GM18498 (cell line): ENCODE results near the gene RGS6.

ENCODE experiments used
- ATAC-seq: cut with Tn5 transposase; IDR thresholded peaks from one replicate; pipeline ENCODE4 v1.9.1; 2021; ENCODE audit warnings: mild to moderate bottlenecking, moderate library complexity; ENCODE audit not compliant: unreplicated experiment

The RGS6 gene

GRCh38 chr14:72291908-72292688 lies 359.9 kb downstream of the RGS6 start:
- ATAC-seq, result no peak

- no peak for ATAC-seq
These were observed 360.4 kb downstream of the RGS6 start for GRCh38 chr14:72292689-72293024.

DNA sequence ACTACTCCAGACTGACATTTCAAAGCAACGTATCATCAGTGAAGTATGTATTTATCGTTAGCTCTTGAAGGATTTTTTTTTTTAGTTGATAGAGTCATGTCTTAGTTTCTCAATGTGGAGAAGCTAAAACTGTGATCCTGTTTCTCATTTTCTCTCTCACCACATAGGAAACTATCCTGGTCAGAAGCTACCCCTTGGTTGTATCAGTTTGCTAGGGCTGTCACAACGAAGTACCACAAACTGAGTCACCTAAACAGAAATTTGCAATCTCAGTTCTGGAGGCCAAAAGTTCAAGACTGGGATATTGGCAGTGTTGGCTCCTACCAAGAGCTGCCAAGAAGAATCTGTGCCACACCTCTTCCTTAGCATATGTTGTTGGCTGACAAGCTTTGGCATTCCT lies 369.1 kb downstream of the RGS6 start:
- ATAC-seq, result no peak

- no peak for ATAC-seq
These were observed 371.7 kb downstream of the RGS6 start for GRCh38 chr14:72303930-72304329.

DNA sequence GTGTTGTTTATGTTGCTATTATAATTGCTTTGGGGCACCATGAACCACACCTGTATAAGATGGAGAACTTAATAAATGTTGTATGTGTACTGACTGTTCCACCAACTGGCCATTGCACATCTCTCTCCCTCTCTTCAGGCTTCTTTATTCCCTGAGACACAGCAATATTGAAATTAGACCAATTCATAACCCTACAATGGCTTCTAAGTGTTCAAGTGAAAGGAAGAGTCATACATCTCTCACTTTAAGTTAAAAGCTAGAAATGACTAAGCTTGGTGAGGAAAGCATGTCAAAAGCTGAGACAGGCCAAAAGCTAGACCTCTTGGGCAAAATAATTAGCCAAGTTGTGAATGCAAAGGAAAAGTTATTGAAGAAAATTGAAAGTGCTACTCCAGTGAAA lies 373.3 kb downstream of the RGS6 start:
- ATAC-seq, result no peak

DNA sequence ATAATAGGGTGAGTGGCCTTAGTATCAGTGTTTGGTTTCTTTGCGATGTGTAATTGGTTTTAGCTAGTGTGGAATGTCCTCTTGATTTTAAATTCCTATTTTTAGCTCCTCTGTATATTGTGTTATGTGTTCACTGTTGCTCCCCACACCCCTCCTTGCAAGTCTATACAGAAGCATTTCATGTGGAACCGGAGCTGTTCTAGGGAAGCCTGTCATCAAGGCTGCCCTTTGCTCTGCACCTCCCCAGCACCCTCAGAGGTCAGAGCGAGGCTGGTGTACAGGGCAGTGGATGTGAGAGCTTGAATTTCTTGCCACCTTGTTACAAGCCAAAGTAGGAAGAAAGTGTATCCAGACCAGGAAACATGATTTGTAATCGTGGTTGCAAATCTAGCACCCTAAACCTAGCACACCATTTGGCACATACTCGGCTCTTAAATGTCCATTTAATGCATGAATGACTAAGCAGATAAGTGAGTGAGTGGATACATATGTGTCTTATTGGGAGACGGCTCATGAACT lies 376.8 kb downstream of the RGS6 start:
- ATAC-seq, result no peak

GRCh38 chr14:72311116-72311515 lies 378.9 kb downstream of the RGS6 start:
- no peak for ATAC-seq

DNA sequence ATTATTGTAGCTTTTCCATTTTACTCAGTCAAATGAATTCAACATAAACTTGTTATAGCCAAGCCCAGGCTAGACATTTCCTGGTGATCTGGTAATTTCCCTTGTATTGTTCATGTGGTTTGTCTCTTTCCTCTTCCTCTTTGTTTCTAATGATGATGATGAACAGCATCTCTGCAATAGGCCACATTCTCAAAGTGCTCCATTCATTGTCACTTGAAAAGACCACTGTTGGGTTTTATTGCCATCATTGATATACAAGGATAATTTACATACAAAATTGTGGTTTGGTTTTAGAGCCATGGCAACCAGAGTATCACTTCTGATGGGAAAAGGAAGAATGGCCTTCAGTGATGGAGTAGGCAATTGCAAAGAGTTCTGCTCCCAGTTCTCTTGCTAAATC lies 379.3 kb downstream of the RGS6 start:
- no peak for ATAC-seq

GRCh38 chr14:72314808-72315435 lies 382.7 kb downstream of the RGS6 start:
- ATAC-seq, result no peak

GRCh38 chr14:72315714-72316113 lies 383.5 kb downstream of the RGS6 start:
- no peak for ATAC-seq

DNA sequence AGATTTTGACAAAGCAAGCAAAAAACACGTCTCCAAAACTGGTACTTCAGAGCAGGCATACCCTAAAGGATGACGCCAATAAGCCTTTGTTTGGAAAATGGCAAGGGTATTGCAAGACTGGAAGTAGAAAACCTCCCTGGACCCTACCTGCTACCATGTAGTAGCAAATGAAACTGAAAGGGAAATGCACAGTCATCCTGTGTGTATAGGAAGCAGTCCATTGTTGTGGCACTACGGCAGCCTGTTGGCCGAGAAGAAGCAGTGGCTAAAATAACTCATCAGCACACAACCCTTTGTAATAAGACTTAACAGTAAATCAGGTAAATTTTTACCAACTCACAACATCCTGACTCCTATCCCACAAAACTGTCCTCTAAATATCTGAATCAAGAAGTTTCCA lies 386.4 kb downstream of the RGS6 start:
- no peak for ATAC-seq

DNA sequence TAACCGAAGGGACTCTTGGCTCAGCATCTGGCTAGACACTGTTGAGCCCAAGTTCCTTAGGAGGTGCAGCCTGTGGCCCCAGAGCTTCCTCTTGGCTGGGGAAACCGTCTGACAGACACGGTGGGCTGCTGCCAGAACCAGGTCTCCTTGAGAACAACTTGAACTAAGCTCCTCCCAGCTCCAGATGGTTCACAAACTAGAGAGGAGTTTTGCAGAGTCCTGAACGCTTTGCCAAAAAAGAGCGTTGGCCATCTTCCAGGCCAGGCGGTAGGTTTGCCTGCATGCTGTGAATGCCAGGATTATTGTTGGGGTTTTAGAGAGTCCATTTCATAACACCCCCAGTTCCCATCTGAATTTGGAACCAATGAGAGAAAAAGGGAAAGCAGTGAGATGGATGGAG lies 399.8 kb downstream of the RGS6 start:
- ATAC-seq, result no peak

DNA sequence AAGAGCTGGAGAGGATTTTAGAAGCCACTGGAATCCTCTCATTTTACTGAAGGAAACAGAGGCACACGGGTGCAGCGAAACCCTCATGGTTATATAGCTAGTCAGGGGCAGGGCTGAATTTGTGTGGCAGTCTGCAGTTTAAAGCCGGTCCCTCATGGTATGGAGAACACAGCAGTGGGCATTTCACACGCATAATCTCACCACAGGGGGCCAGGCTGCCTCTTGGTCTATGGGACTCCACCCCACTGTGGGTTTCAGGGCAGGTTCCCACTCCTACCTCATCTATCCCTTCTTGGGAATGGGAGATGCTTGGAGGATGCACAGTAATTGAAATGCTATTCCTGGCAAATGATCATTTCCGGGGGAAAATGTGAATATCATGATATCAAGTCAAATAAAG lies 400.6 kb downstream of the RGS6 start:
- ATAC-seq, result no peak

DNA sequence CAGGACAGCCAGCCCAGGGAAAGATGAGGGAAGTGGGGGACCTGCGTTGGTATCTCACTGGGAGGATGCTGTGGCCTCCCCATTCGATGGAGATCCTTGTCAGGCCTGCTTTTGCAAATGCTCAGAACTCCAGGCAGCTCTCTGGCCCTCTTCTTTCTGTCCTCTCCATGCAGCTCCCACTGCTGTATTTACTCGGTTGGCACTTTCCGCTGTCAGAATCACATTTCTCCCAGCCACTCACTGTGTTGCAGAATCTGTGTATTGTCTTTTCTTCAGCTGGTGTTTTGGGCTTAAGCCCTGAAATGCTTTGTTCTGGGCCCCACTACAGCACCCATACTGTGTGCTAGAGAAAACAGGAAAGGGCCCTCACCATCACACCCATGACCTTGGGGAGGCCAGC lies 401.1 kb downstream of the RGS6 start:
- ATAC-seq, result no peak

GRCh38 chr14:72336311-72336980 lies 404.2 kb downstream of the RGS6 start:
- no peak for ATAC-seq

GRCh38 chr14:72341237-72341636 lies 409.0 kb downstream of the RGS6 start:
- no peak for ATAC-seq

DNA sequence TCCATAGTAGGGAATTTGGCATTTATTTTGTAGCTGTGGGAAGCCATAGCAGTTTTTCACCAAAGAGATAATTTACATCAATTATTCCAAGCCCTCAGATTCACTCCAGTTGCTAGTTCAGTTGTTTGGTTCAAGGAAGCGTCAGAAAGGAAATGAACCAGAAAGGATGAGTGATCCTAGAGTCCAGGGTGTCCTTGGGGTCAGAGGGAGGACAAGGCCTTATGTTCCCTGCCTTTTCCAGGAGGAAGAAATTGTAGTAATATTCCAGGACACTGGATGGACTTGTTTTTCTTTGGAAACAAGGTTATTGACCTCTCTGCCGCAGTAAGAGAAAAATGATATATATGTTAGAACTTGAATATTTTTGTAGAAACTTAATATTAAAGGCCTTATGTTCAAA lies 409.5 kb downstream of the RGS6 start:
- ATAC-seq, result no peak

GRCh38 chr14:72347118-72347517 lies 414.9 kb downstream of the RGS6 start:
- ATAC-seq, result no peak

- no peak for ATAC-seq
These were observed 418.0 kb downstream of the RGS6 start for GRCh38 chr14:72350215-72350614.

GRCh38 chr14:72352012-72352411 lies 419.8 kb downstream of the RGS6 start:
- no peak for ATAC-seq

- no peak for ATAC-seq
These were observed 434.4 kb downstream of the RGS6 start for GRCh38 chr14:72366619-72367018.

GRCh38 chr14:72369106-72369505 lies 436.9 kb downstream of the RGS6 start:
- ATAC-seq, result no peak
